GM23338 (cell line): Measurements from ENCODE around the gene LIMCH1. TPM values are rescaled to one million over a fixed set of nuclear protein-coding genes. Genes with fewer than 3 reads are reported as not detected.
A peak's percentile ranks its signal among the peaks of the same experiment; 100 is the strongest.

ENCODE experiments used
- ATAC-seq: fragments of 200-7000 bp; cut with Tn5 transposase; 3 replicates; pipeline ENCODE4 v1.9.1; 2020
- DNase-seq: peaks from one replicate; pipeline ENCODE4 v3.0.0-alpha.2; 2015; ENCODE audit warnings: low spot score
- H2AFZ ChIP-seq: fragments of 200-600 bp; sonication (generic); 2 replicates; pipeline ENCODE4 v1.8.0; 2016; ENCODE audit warnings: antibody characterized with exemption, mild to moderate bottlenecking, moderate library complexity
- H3F3A ChIP-seq: fragments of 200-600 bp; sonication (generic); replicated peaks from 2 replicates; pipeline ENCODE4 v1.8.0; 2017; ENCODE audit warnings: antibody characterized with exemption, mixed run types, low read depth
- H3K27ac ChIP-seq: fragments of 200-600 bp; sonication (generic); 2 replicates; pipeline ENCODE4 v1.6.1; 2016; ENCODE audit warnings: low read depth
- H3K27me3 ChIP-seq: fragments of 200-600 bp; sonication (generic); 2 replicates; pipeline ENCODE4 v1.8.0; 2016; ENCODE audit warnings: mild to moderate bottlenecking, mixed run types, moderate library complexity; ENCODE audit not compliant: insufficient read depth
- H3K36me3 ChIP-seq: fragments of 200-600 bp; sonication (generic); 2 replicates; pipeline ENCODE4 v1.8.0; 2016; ENCODE audit warnings: mild to moderate bottlenecking; ENCODE audit not compliant: insufficient read depth
- H3K4me1 ChIP-seq: fragments of 200-600 bp; sonication (generic); 2 replicates; pipeline ENCODE4 v1.8.0; 2016; ENCODE audit warnings: mild to moderate bottlenecking, moderate library complexity; ENCODE audit not compliant: insufficient read depth
- H3K4me2 ChIP-seq: fragments of 200-600 bp; sonication (generic); 2 replicates; pipeline ENCODE4 v1.7.1; 2017; ENCODE audit warnings: mixed run types
- H3K4me3 ChIP-seq: fragments of 200-600 bp; sonication (generic); 2 replicates; pipeline ENCODE4 v1.6.1; 2016; ENCODE audit warnings: mixed run types
- H3K79me2 ChIP-seq: fragments of 200-600 bp; sonication (generic); replicated peaks from 2 replicates; pipeline ENCODE4 v1.8.0; 2017; ENCODE audit warnings: mild to moderate bottlenecking; ENCODE audit not compliant: insufficient read depth
- H3K9me2 ChIP-seq: fragments of 200-600 bp; sonication (generic); 2 replicates; pipeline ENCODE4 v1.8.0; 2017; ENCODE audit not compliant: insufficient read depth
- H4K20me1 ChIP-seq: fragments of 200-600 bp; sonication (generic); replicated peaks from 2 replicates; pipeline ENCODE4 v1.8.0; 2017; ENCODE audit warnings: mild to moderate bottlenecking; ENCODE audit not compliant: insufficient read depth
- H3K27ac Mint-ChIP-seq: 2 replicates; pipeline ENCODE4 v1.8.0; 2020; ENCODE audit warnings: inconsistent platforms, mild to moderate bottlenecking, moderate library complexity, mixed read lengths
- H3K27me3 Mint-ChIP-seq: 3 replicates; pipeline ENCODE4 v1.8.0; 2022; ENCODE audit warnings: low read depth, mild to moderate bottlenecking, moderate library complexity, mixed read lengths, inconsistent platforms; ENCODE audit not compliant: insufficient read depth, poor library complexity
- H3K36me3 Mint-ChIP-seq: 3 replicates; pipeline ENCODE4 v1.8.0; 2021; ENCODE audit warnings: low read depth, mild to moderate bottlenecking, inconsistent platforms, moderate library complexity, mixed read lengths
- H3K4me1 Mint-ChIP-seq: 3 replicates; pipeline ENCODE4 v1.8.0; 2020; ENCODE audit warnings: mild to moderate bottlenecking, inconsistent platforms, mixed read lengths
- H3K4me3 Mint-ChIP-seq: 3 replicates; pipeline ENCODE4 v1.8.0; 2021; ENCODE audit warnings: moderate library complexity, mild to moderate bottlenecking, inconsistent platforms, mixed read lengths
- H3K9me3 Mint-ChIP-seq: 3 replicates; pipeline ENCODE4 v1.8.0; 2020; ENCODE audit warnings: moderate library complexity, mild to moderate bottlenecking, inconsistent platforms, mixed read lengths
- CREB1 ChIP-seq: fragments of 250-450 bp; sonication (Bioruptor Pico); IDR thresholded peaks from 2 replicates; pipeline ENCODE4 v1.5.0; 2020; ENCODE audit warnings: low read depth, mild to moderate bottlenecking, moderate library complexity
- ETS1 ChIP-seq: IDR thresholded peaks from 2 replicates; pipeline ENCODE4 v1.6.1; 2016; ENCODE audit warnings: antibody characterized with exemption
- EZH2phosphoT487 ChIP-seq: fragments of 200-600 bp; sonication (generic); IDR thresholded peaks from one replicate; pipeline ENCODE4 v1.8.1; 2018; ENCODE audit warnings: antibody characterized with exemption; ENCODE audit not compliant: unreplicated experiment
- NANOG ChIP-seq: IDR thresholded peaks from 2 replicates; pipeline ENCODE4 v1.6.1; 2016; ENCODE audit warnings: antibody characterized with exemption, borderline replicate concordance
- POLR2AphosphoS5 ChIP-seq: IDR thresholded peaks from 2 replicates; pipeline ENCODE4 v1.6.1; 2016; ENCODE audit warnings: antibody characterized with exemption, low read depth
- REST ChIP-seq: IDR thresholded peaks from one replicate; pipeline ENCODE4 v1.6.1; 2018; ENCODE audit warnings: antibody characterized with exemption; ENCODE audit not compliant: unreplicated experiment
- STAT1 ChIP-seq: IDR thresholded peaks from one replicate; pipeline ENCODE4 v1.6.1; 2016; ENCODE audit warnings: antibody characterized with exemption; ENCODE audit not compliant: unreplicated experiment
- ZNF114 ChIP-seq: fragments of 250-450 bp; sonication (Bioruptor Pico); IDR thresholded peaks from 2 replicates; pipeline ENCODE4 v1.5.0; 2020; ENCODE audit warnings: mild to moderate bottlenecking, moderate library complexity
- ZNF331 ChIP-seq: fragments of 250-450 bp; sonication (Bioruptor Pico); IDR thresholded peaks from 2 replicates; pipeline ENCODE4 v1.5.0; 2020; ENCODE audit warnings: low read depth, mild to moderate bottlenecking, moderate library complexity
- polyA plus RNA-seq: library from polyadenylated mRNA; unstranded; fragments of >200 nt; fragmentation: Nextera tagmentation; extraction: Ambion mirVana; gene quantifications from 2 replicates; pipeline ENCODE4 v1.2.1, GENCODE V29; 2016
- total RNA-seq: library from RNA; depleted of rRNA; stranded (reverse); fragments of >200 nt; shearing (Covaris generic); gene quantifications from 2 replicates; pipeline ENCODE4 v1.2.3, GENCODE V29; 2014

LIMCH1 gene
- total and polyA plus RNA-seq, 2 experiments from 2014 or later, result 1.5 TPM

GRCh38 chr4:41535911-41536371 lies 2.0 kb upstream of the LIMCH1 start:
- peaks cover 4% of the 10 kb centered on the region; the same call in 2 of the 3 replicates for H3K4me1 Mint-ChIP-seq
- Histone ChIP-seq H3K9me2 (0 out of 2 replicates have a peak, but pooled peaks cover 6% of the 10 kb centered on the region), H3K4me3 (no peak overlapping the region), H3K4me1 (peaks cover 27% of the 10 kb centered on the region), H4K20me1 (no peaks in the 10 kb centered on the region), H3K36me3 (no peaks in the 10 kb centered on the region), H3K4me2 (no peak overlapping the region), H3K27ac (no peak overlapping the region), H2AFZ (no peak overlapping the region), H3K27me3 (no peaks in the 10 kb centered on the region), H3F3A (no peaks in the 10 kb centered on the region), H3K79me2 (no peaks in the 10 kb centered on the region)
- H3K9me3 Mint-ChIP-seq, result no peaks in the 10 kb centered on the region
- no peak for ATAC-seq
- H3K4me3 Mint-ChIP-seq, result no peak overlapping the region
- no peak overlapping the region for H3K27ac Mint-ChIP-seq
- TF ChIP-seq STAT1 (no peak), NANOG (no peak), EZH2phosphoT487 (no peak), ETS1 (no peak), ZNF114 (no peak), POLR2AphosphoS5 (no peak), CREB1 (CRISPR knock-in tag) (no peak), REST (no peak), ZNF331 (CRISPR knock-in tag) (no peak)
- no peaks in the 10 kb centered on the region for H3K36me3 Mint-ChIP-seq
- H3K27me3 Mint-ChIP-seq, result peaks cover 8% of the 10 kb centered on the region
- DNase-seq, result no peak

GRCh38 chr4:41537292-41537890 lies 566 bp upstream of the LIMCH1 start:
- peaks cover 35% of the 10 kb centered on the region for H3K4me1 ChIP-seq
- no peak overlapping the region for H3K27ac ChIP-seq
- H3K27me3 ChIP-seq, result no peaks in the 10 kb centered on the region
- H3K79me2 ChIP-seq, result no peaks in the 10 kb centered on the region
- H2AFZ ChIP-seq, result peak overlapping the region; percentile 50; the same call in 1 of the 2 replicates
- H3K27ac Mint-ChIP-seq, result no peak overlapping the region
- H3K4me3 Mint-ChIP-seq, result no peak overlapping the region
- H3K36me3 Mint-ChIP-seq, result no peaks in the 10 kb centered on the region
- H3F3A ChIP-seq, result no peaks in the 10 kb centered on the region
- peaks cover 16% of the 10 kb centered on the region for H3K4me1 Mint-ChIP-seq
- DNase-seq, result no peak
- H3K4me2 ChIP-seq, result no peak overlapping the region
- ATAC-seq, result no peak
- H3K9me2 ChIP-seq, result 0 out of 2 replicates have a peak, but pooled peaks cover 4% of the 10 kb centered on the region
- no peaks in the 10 kb centered on the region for H3K9me3 Mint-ChIP-seq
- H3K4me3 ChIP-seq, result no peak overlapping the region
- no peak for TF ChIP-seq ZNF331 (CRISPR knock-in tag)
- no peaks in the 10 kb centered on the region for H4K20me1 ChIP-seq
- no peaks in the 10 kb centered on the region for H3K36me3 ChIP-seq
- H3K27me3 Mint-ChIP-seq, result peaks cover 10% of the 10 kb centered on the region
